Testis (tissue), 3 donors: Measurements from ENCODE around the gene KRTAP13-4. TPM values are rescaled to one million over a fixed set of nuclear protein-coding genes. Genes with fewer than 3 reads are reported as not detected.

Experiments
- DNase-seq: peaks from one replicate; pipeline ENCODE4 v3.0.0-alpha.2; 2019
- H3K27ac ChIP-seq, 2 donors: fragments of 200-600 bp; sonication (generic); one replicate each; pipeline ENCODE4 v1.5.1; 2019
- H3K27me3 ChIP-seq: fragments of 200-600 bp; sonication (generic); one replicate; pipeline ENCODE4 v1.5.1; 2019
- H3K36me3 ChIP-seq: fragments of 200-600 bp; sonication (generic); one replicate; pipeline ENCODE4 v1.5.1; 2017; ENCODE audit warnings: low read depth; ENCODE audit errors: missing control alignments
- H3K4me1 ChIP-seq: fragments of 200-600 bp; sonication (generic); one replicate; pipeline ENCODE4 v1.5.1; 2019
- H3K4me3 ChIP-seq, 2 donors: fragments of 200-600 bp; sonication (generic); one replicate each; pipeline ENCODE4 v1.5.1; 2017 to 2019
- H3K9me3 ChIP-seq: fragments of 200-600 bp; sonication (generic); one replicate; pipeline ENCODE4 v1.5.1; 2017
- CTCF ChIP-seq, 3 experiments: fragments of 450-650 bp in 2 of 3; fragments of 200-600 bp in 1 of 3; sonication (generic) in 1 of 3; IDR thresholded peaks; one replicate each; pipeline ENCODE4 v1.5.1; 2016 to 2019; ENCODE audit warnings: antibody characterized with exemption in 3 of 3, mild to moderate bottlenecking in 2 of 3, moderate library complexity in 1 of 3
- POLR2A ChIP-seq: fragments of 450-650 bp; IDR thresholded peaks from one replicate; pipeline ENCODE4 v1.6.1; 2017; ENCODE audit warnings: antibody characterized with exemption, mild to moderate bottlenecking, moderate library complexity
- WGBS, 2 donors: methylation state at CpG; one replicate each; pipeline ENCODE4 v1.1.5; 2018; 5-methylcytosine and 5-hydroxymethylcytosine counted together
- intact Hi-C: fragments of 100-400 bp; cut with DNase I; formaldehyde crosslinking; loops from one replicate; pipeline ENCODE4 v1.15.1; 2023; ENCODE audit warnings: low total_unique reads
- polyA plus RNA-seq: library from polyadenylated mRNA; stranded (reverse); fragments of 350-450 nt; fragmentation: Illumina TruSeq; extraction: RNeasy Lipid Tissue Mini Kit (QIAGEN cat#74804); gene quantifications from one replicate; pipeline ENCODE4 v1.2.3, GENCODE V29; 2014; ENCODE audit warnings: low read depth, low replicate concordance; ENCODE audit not compliant: insufficient read depth
- total RNA-seq, 2 donors: library from RNA; depleted of rRNA; stranded (reverse); fragments of >200 nt; gene quantifications; one replicate each; pipeline ENCODE4 v1.2.3, GENCODE V29; 2016

KRTAP13-4 gene
- total and polyA plus RNA-seq, 3 donors from 2014 or later: not detected

DNA sequence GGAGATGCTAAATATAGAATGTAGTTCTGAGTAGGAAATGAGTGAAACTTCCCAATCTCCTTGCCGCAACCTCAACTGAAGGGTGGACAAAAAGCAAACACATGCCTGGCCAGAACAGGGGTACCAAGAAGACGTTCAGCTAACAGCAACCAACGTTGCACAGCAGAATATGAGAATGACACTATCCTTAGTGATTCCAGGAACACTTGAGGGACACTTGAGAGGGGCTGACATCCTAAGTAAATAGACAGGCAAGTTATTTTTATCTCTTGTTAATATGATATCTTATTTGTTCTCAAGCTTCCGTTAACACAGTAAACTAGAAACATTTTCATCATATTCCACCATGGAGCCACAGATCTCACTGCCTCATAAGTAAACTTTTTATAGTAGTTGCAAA lies 49.2 kb downstream of the KRTAP13-4 start:
- intact Hi-C loops: no loop called here
- 51 to 67% methylated on average over 4 of the region's 4 CpGs for WGBS, 2 donors
- Histone ChIP-seq H3K4me3 (no peak overlapping the region), H3K4me1 (no peaks in the 10 kb centered on the region), H3K36me3 (no peaks in the 10 kb centered on the region), H3K27me3 (no peaks in the 10 kb centered on the region), H3K9me3 (no peaks in the 10 kb centered on the region), H3K27ac (no peak overlapping the region)
- no peak for DNase-seq
- TF ChIP-seq CTCF (IDR thresholded peaks at IDR 0.05) (no peak), POLR2A (no peak)

DNA sequence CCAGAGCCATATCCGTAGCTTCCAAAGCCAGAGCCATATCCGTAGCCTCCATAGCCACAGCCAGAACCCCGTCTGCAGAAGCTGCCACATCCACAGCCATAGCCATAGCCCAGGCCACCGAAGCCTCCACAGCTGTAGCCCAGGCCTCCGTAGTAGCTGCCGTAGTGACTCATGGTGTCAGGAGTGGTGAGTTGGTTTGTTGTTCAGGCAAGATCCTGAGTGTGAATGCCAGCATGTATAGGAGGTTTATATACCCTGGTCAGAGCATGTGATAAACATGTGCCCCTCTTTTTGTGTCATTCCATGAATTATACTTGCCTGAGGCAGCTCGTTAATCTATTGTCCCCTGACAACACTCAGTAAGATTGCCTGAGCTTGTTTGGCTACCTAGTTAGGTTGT lies 50.1 kb downstream of the KRTAP13-4 start, which contains the start of gene KRTAP19-1:
TSS of gene KRTAP19-1 (minus strand) at position 223 of the 400 bp plus-strand sequence. CDS start at position 173, 50 bp downstream.
- no peak within 1 kb of the TSS for H3K27ac ChIP-seq
- 83 to 84% methylated on average over 4 to 7 of the region's 7 CpGs for WGBS, 2 donors
- no peaks in the 10 kb centered on the region for H3K27me3 ChIP-seq
- no peak for DNase-seq
- intact Hi-C loops: no loop called here
- H3K9me3 ChIP-seq: no peaks in the 10 kb centered on the region
- no peaks in the 10 kb centered on the region for H3K36me3 ChIP-seq
- TF ChIP-seq POLR2A (no peak), CTCF (IDR thresholded peaks at IDR 0.05) (no peak)
- H3K4me3 ChIP-seq: no peak within 1 kb of the TSS
- H3K4me1 ChIP-seq: no peaks in the 10 kb centered on the region

Other genes with a start within 250 kb of the KRTAP13-4 start
- not detected for gene CLDN8, start 214.1 kb upstream of the KRTAP13-4 start, total RNA-seq
- gene CLDN8, start 214.1 kb upstream of the KRTAP13-4 start, polyA plus RNA-seq: not detected
- not detected for gene KRTAP24-1, start 147.3 kb upstream of the KRTAP13-4 start, total RNA-seq
- gene KRTAP24-1, start 147.3 kb upstream of the KRTAP13-4 start, polyA plus RNA-seq: not detected
- gene KRTAP25-1, start 140.7 kb upstream of the KRTAP13-4 start, total RNA-seq: not detected
- gene KRTAP25-1, start 140.7 kb upstream of the KRTAP13-4 start, polyA plus RNA-seq: not detected
- under 1 TPM in 1 of 2 donors, not detected in 1; 0.37 TPM for gene KRTAP26-1, start 109.9 kb upstream of the KRTAP13-4 start, total RNA-seq
- gene KRTAP26-1, start 109.9 kb upstream of the KRTAP13-4 start, polyA plus RNA-seq: not detected
- not detected for gene KRTAP27-1, start 92.5 kb upstream of the KRTAP13-4 start, total RNA-seq
- gene KRTAP27-1, start 92.5 kb upstream of the KRTAP13-4 start, polyA plus RNA-seq: not detected
- gene KRTAP23-1, start 81.6 kb upstream of the KRTAP13-4 start, total RNA-seq: not detected
- not detected for gene KRTAP23-1, start 81.6 kb upstream of the KRTAP13-4 start, polyA plus RNA-seq
- not detected for gene KRTAP13-2, start 57.9 kb upstream of the KRTAP13-4 start, total RNA-seq
- gene KRTAP13-2, start 57.9 kb upstream of the KRTAP13-4 start, polyA plus RNA-seq: not detected
- not detected for gene KRTAP13-1, start 34.2 kb upstream of the KRTAP13-4 start, total RNA-seq
- not detected for gene KRTAP13-1, start 34.2 kb upstream of the KRTAP13-4 start, polyA plus RNA-seq
- gene KRTAP13-3, start 4.3 kb upstream of the KRTAP13-4 start, total RNA-seq: not detected
- gene KRTAP13-3, start 4.3 kb upstream of the KRTAP13-4 start, polyA plus RNA-seq: not detected
- not detected for gene KRTAP15-1, start 10.1 kb downstream of the KRTAP13-4 start, total RNA-seq
- gene KRTAP15-1, start 10.1 kb downstream of the KRTAP13-4 start, polyA plus RNA-seq: not detected
- gene KRTAP19-1, start 50.1 kb downstream of the KRTAP13-4 start, total RNA-seq: not detected
- not detected for gene KRTAP19-1, start 50.1 kb downstream of the KRTAP13-4 start, polyA plus RNA-seq
- gene KRTAP19-2, start 57.2 kb downstream of the KRTAP13-4 start, total RNA-seq: not detected
- gene KRTAP19-2, start 57.2 kb downstream of the KRTAP13-4 start, polyA plus RNA-seq: not detected
- not detected for gene KRTAP19-3, start 61.8 kb downstream of the KRTAP13-4 start, total RNA-seq
- not detected for gene KRTAP19-3, start 61.8 kb downstream of the KRTAP13-4 start, polyA plus RNA-seq
- gene KRTAP19-4, start 66.9 kb downstream of the KRTAP13-4 start, total RNA-seq: not detected
- gene KRTAP19-4, start 66.9 kb downstream of the KRTAP13-4 start, polyA plus RNA-seq: not detected
- not detected for gene KRTAP19-5, start 71.9 kb downstream of the KRTAP13-4 start, total RNA-seq
- gene KRTAP19-5, start 71.9 kb downstream of the KRTAP13-4 start, polyA plus RNA-seq: not detected
- not detected for gene KRTAP19-6, start 111.6 kb downstream of the KRTAP13-4 start, total RNA-seq
- not detected for gene KRTAP19-6, start 111.6 kb downstream of the KRTAP13-4 start, polyA plus RNA-seq
- gene KRTAP19-7, start 131.1 kb downstream of the KRTAP13-4 start, total RNA-seq: not detected
- not detected for gene KRTAP19-7, start 131.1 kb downstream of the KRTAP13-4 start, polyA plus RNA-seq
- gene KRTAP22-2, start 160.2 kb downstream of the KRTAP13-4 start, total RNA-seq: not detected
- gene KRTAP22-2, start 160.2 kb downstream of the KRTAP13-4 start, polyA plus RNA-seq: not detected
- gene KRTAP6-3, start 162.2 kb downstream of the KRTAP13-4 start, total RNA-seq: 1 to 10 TPM in 1 of 2 donors, under 1 TPM in 1; 0.99 to 1.3 TPM
- gene KRTAP6-3, start 162.2 kb downstream of the KRTAP13-4 start, polyA plus RNA-seq: not detected
- not detected for gene KRTAP6-2, start 168.7 kb downstream of the KRTAP13-4 start, total RNA-seq
- not detected for gene KRTAP6-2, start 168.7 kb downstream of the KRTAP13-4 start, polyA plus RNA-seq
- not detected for gene KRTAP22-1, start 170.9 kb downstream of the KRTAP13-4 start, total RNA-seq
- not detected for gene KRTAP22-1, start 170.9 kb downstream of the KRTAP13-4 start, polyA plus RNA-seq
- gene KRTAP6-1, start 183.7 kb downstream of the KRTAP13-4 start, total RNA-seq: not detected
- not detected for gene KRTAP6-1, start 183.7 kb downstream of the KRTAP13-4 start, polyA plus RNA-seq
- gene KRTAP20-1, start 186.2 kb downstream of the KRTAP13-4 start, total RNA-seq: not detected
- not detected for gene KRTAP20-1, start 186.2 kb downstream of the KRTAP13-4 start, polyA plus RNA-seq
- not detected for gene KRTAP20-4, start 190.4 kb downstream of the KRTAP13-4 start, total RNA-seq
- not detected for gene KRTAP20-4, start 190.4 kb downstream of the KRTAP13-4 start, polyA plus RNA-seq
- gene KRTAP20-2, start 205.0 kb downstream of the KRTAP13-4 start, total RNA-seq: not detected
- gene KRTAP20-2, start 205.0 kb downstream of the KRTAP13-4 start, polyA plus RNA-seq: not detected
- not detected for gene KRTAP20-3, start 212.6 kb downstream of the KRTAP13-4 start, total RNA-seq
- not detected for gene KRTAP20-3, start 212.6 kb downstream of the KRTAP13-4 start, polyA plus RNA-seq